ENCODE results near the gene PPP1R9A.

Gene PPP1R9A

DNA sequence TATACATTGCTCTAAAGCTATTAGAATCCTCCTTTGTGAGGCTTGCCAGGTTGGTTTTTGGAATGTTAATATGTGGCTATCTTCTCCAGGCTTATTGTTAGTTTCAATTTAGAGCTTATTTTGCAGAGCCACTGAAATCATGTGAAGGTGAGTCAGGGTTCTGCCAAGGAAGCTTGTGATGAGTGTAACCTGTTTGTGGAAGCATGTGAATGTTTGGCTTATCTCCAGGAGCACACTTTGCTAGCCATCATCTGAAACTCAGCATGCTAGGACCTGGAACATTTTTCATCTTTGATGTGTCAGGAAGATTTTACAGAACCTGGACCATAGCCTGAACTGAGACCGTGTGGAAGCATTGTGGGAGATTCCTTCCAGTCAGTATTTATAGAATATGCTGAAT lies 197.3 kb downstream of the PPP1R9A start:
- no peak overlapping the region for H3K4me3 ChIP-seq
- TF ChIP-seq, protein P1, sequence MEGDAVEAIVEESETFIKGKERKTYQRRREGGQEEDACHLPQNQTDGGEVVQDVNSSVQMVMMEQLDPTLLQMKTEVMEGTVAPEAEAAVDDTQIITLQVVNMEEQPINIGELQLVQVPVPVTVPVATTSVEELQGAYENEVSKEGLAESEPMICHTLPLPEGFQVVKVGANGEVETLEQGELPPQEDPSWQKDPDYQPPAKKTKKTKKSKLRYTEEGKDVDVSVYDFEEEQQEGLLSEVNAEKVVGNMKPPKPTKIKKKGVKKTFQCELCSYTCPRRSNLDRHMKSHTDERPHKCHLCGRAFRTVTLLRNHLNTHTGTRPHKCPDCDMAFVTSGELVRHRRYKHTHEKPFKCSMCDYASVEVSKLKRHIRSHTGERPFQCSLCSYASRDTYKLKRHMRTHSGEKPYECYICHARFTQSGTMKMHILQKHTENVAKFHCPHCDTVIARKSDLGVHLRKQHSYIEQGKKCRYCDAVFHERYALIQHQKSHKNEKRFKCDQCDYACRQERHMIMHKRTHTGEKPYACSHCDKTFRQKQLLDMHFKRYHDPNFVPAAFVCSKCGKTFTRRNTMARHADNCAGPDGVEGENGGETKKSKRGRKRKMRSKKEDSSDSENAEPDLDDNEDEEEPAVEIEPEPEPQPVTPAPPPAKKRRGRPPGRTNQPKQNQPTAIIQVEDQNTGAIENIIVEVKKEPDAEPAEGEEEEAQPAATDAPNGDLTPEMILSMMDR (IDR thresholded peaks at IDR 0.05), result no peak
- intact Hi-C loops (cut with DNase I; ENCODE audit: low total_unique reads), result no loop called here
- H3K9me3 ChIP-seq, result no peaks in the 10 kb centered on the region
- no peak overlapping the region for H3K27ac ChIP-seq
- H3K4me1 ChIP-seq, result no peaks in the 10 kb centered on the region
- no peaks in the 10 kb centered on the region for H3K36me3 ChIP-seq
- DNase-seq, result no peak
- no peaks in the 10 kb centered on the region for H3K27me3 ChIP-seq

DNA sequence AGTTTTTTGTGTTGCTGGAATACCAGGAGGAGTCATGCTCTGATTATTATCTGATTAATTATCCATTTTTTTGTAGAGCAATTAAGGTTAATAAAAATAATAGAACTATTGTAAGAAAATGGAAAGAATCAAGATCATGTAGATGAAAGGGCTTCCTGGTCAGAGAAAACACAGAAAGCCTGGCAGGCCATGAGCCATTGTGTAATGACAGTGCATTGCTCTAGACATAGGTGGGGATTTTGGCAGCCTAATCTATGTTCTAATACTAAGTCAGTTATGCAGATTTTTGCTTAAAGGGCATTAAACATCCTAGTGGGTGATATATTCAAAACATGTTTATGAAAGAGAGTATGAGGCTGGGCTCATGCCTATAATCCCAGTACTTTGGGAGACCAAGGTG lies 198.2 kb downstream of the PPP1R9A start:
- Histone ChIP-seq H3K4me1 (no peaks in the 10 kb centered on the region), H3K4me3 (no peak overlapping the region), H3K27me3 (no peaks in the 10 kb centered on the region), H3K27ac (no peak overlapping the region), H3K36me3 (no peaks in the 10 kb centered on the region), H3K9me3 (no peaks in the 10 kb centered on the region)
- intact Hi-C loops (cut with DNase I; ENCODE audit: low total_unique reads), result no loop called here
- TF ChIP-seq, protein P1 (IDR thresholded peaks at IDR 0.05), result no peak
- no peak for DNase-seq

DNA sequence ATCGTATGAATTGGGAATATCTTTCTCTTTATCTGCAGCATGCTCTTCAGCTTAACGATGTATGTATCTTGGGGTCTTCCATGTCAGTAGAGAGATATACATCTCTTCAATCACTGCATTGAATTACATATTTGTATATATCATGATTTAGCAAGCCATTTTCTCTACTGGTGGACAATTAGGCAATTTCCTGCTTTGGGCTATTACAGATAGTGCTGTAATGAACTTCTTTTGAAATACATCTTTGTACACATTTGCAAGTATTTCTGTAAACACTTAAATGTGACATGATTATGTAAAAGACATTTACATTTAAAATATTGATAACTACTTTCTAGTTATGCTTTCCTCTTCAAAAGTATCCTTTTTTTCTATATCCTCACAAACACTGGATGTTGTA lies 199.0 kb downstream of the PPP1R9A start:
- DNase-seq, result no peak
- Histone ChIP-seq H3K9me3 (no peaks in the 10 kb centered on the region), H3K4me3 (no peak overlapping the region), H3K4me1 (no peaks in the 10 kb centered on the region), H3K27ac (no peak overlapping the region), H3K27me3 (no peaks in the 10 kb centered on the region), H3K36me3 (no peaks in the 10 kb centered on the region)
- intact Hi-C loops (cut with DNase I; ENCODE audit: low total_unique reads), result no loop called here
- TF ChIP-seq, protein P1 (IDR thresholded peaks at IDR 0.05), result no peak

DNA sequence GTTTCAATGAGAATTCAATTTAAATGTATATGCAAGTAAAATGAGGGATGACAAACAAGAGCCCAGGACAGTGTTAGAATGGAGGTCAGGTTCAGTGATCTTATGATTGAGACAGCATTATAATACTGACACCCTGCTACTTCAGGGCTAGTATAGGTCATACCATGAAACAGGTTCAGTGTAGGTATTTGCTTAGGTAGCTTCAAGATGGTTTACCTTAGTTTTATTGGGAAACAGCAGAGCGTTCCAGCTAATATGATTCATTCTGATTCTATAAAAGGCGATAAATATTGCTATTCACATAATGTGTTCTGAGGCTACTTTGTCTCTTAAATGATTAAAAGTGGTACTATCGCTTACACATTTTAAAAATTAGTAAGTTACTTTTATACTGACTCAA lies 203.3 kb downstream of the PPP1R9A start:
- Histone ChIP-seq H3K4me1 (no peaks in the 10 kb centered on the region), H3K36me3 (no peaks in the 10 kb centered on the region), H3K27ac (no peak overlapping the region), H3K9me3 (no peaks in the 10 kb centered on the region), H3K4me3 (no peak overlapping the region), H3K27me3 (no peaks in the 10 kb centered on the region)
- intact Hi-C loops (cut with DNase I; ENCODE audit: low total_unique reads), result no loop called here
- TF ChIP-seq, protein P1 (IDR thresholded peaks at IDR 0.05), result no peak
- no peak for DNase-seq

DNA sequence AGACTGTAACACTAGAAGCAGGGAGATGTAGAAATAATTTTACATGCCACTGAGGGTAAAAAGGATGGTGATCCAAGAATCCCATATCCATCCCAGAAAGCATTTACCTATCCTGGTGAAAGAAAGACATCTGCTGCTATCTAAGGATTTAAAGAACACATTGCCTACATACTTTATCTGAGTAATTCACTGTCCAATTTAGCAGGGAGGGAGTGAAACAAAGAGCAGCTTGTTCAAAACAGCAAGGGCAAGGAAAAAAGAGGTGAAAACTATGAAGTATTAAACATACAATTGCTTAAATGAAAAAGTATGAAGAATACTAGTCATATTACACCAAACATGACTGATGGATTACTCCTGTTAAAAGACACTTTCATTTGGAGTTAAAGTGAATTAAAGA lies 206.2 kb downstream of the PPP1R9A start:
- H3K4me3 ChIP-seq, result no peak overlapping the region
- TF ChIP-seq, protein P1 (IDR thresholded peaks at IDR 0.05), result no peak
- intact Hi-C loops (cut with DNase I; ENCODE audit: low total_unique reads), result no loop called here
- H3K9me3 ChIP-seq, result no peaks in the 10 kb centered on the region
- no peaks in the 10 kb centered on the region for H3K4me1 ChIP-seq
- no peaks in the 10 kb centered on the region for H3K36me3 ChIP-seq
- DNase-seq, result no peak
- H3K27ac ChIP-seq, result no peak overlapping the region
- no peaks in the 10 kb centered on the region for H3K27me3 ChIP-seq

DNA sequence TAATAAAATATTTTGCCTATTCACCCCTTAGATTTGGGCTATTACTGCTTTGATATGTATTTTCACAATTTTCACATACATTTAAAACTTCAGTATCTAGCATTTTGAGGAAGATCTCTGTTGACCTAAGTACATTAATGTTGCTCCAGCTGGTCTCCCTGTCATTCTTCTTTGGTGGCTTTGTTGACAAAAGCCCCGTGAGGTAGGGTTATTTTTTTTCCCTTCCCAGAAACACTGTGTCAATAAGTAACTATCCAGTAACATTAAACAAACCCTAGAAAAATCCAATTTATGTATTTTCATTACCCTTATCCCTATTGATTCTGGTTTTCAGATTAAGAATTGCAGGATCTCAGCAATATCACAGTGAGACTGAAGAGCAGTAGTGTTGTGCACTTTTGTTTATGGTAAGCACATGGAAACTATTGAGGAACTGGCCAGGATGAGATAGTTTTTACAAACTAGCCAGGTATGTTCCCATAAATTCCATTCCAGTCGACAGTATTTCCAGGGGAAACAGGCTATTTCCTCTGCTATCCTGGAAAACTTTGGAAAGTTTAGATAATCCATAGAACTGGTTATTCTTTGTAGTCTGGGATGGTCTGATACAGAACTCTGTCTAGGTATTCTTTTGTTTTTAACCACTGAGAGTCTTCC lies 218.8 kb downstream of the PPP1R9A start:
- no peak overlapping the region for H3K4me3 ChIP-seq
- no peaks in the 10 kb centered on the region for H3K4me1 ChIP-seq
- H3K36me3 ChIP-seq, result no peaks in the 10 kb centered on the region
- no peak overlapping the region for H3K27ac ChIP-seq
- intact Hi-C loops (cut with DNase I; ENCODE audit: low total_unique reads), result no loop called here
- H3K27me3 ChIP-seq, result no peaks in the 10 kb centered on the region
- TF ChIP-seq, protein P1 (IDR thresholded peaks at IDR 0.05), result no peak
- DNase-seq, result no peak
- no peaks in the 10 kb centered on the region for H3K9me3 ChIP-seq
